D721Med (cell line): ENCODE results near the gene ASCL1.

Experiments
- DNase-seq: peaks from one replicate; pipeline ENCODE4 v3.0.0; 2011; ENCODE audit warnings: low spot score; ENCODE audit not compliant: insufficient read length
- FAIRE-seq: peaks from 2 replicates; lab custom pipeline; 2011; peaks lifted over from hg19 to GRCh38; lab: Jason Lieb, UNC
- TF ChIP-seq, protein P1 (sequence below): IDR thresholded peaks from 2 replicates; pipeline ENCODE4 v1.5.1; 2012; ENCODE audit warnings: mild to moderate bottlenecking, control low read depth; ENCODE audit not compliant: insufficient read depth; ENCODE audit errors: missing control alignments

Gene ASCL1

DNA sequence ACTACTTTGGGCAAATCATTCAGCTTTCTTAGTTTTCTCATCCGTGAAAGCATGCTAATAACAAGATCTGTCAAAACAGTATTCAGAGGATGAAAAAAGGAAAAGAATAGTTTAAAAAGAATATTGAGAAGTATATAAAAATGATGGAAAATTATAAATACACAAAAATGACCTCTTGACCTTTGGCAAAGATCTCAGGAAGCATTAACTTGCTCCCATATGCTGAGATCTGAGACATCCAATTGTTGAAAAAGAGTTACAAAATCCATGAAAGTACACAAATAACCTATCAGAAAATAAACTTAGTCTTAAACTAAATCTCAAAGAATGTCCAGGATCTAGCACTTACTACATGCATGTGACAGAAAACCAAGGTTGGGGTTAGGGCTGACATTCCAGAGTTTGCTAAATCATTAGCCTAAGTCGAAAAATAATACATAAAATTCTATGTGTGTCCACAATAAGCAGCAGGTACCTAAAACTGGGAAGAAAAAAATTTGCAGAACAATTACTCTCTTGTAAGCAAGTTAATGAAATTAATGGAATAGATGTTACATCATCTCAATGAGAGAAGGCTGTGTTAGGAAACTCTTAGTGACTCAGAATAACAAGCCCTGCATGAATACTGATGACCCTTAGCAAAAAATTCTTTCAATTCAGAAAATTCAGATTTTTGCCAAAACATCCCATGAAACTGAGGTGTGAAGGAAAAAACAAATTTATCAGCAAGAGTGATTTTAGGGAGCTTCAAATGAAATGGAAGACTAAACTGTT, 43.8 kb upstream of the ASCL1 start:
- DNase-seq: no peak
- TF ChIP-seq, protein P1, sequence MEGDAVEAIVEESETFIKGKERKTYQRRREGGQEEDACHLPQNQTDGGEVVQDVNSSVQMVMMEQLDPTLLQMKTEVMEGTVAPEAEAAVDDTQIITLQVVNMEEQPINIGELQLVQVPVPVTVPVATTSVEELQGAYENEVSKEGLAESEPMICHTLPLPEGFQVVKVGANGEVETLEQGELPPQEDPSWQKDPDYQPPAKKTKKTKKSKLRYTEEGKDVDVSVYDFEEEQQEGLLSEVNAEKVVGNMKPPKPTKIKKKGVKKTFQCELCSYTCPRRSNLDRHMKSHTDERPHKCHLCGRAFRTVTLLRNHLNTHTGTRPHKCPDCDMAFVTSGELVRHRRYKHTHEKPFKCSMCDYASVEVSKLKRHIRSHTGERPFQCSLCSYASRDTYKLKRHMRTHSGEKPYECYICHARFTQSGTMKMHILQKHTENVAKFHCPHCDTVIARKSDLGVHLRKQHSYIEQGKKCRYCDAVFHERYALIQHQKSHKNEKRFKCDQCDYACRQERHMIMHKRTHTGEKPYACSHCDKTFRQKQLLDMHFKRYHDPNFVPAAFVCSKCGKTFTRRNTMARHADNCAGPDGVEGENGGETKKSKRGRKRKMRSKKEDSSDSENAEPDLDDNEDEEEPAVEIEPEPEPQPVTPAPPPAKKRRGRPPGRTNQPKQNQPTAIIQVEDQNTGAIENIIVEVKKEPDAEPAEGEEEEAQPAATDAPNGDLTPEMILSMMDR: no peak
- FAIRE-seq: no peak

DNA sequence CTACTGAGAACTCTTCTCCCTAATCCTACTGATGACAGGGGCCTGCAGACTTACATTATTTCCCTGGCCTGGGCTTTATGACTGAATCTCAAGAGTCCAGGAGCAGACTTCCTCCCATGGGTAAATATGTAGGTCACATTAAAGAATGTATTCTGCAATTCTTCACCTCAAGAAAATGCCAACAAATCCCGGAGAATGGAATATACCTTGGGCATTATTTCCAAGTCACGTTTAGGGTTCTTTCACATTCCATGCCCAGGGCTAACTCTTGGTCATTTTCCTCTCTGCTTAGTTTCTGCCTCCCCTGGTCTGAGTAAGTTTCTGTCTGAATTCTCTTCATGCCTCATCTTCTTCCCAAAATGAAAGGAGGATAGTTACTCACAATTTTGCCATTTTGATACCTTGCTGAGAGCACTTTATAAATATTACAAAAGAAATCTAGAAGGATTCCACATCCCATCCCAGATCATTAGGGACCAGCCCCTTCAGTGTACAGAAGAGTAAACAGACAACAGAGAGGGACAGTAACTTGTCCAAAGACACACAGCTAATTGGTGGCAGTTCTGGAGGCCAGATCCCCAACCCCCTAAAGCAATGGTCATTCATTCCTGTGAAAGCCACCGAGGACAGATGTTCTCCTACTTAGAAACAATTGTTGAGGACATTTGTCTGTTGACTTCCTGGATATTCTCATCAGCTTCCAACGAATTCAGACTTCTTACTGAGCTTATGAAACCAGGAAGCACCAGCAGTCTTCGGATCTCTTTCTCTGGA, 41.0 kb upstream of the ASCL1 start:
- DNase-seq (no peak), FAIRE-seq (no peak)
- TF ChIP-seq, protein P1: no peak

DNA sequence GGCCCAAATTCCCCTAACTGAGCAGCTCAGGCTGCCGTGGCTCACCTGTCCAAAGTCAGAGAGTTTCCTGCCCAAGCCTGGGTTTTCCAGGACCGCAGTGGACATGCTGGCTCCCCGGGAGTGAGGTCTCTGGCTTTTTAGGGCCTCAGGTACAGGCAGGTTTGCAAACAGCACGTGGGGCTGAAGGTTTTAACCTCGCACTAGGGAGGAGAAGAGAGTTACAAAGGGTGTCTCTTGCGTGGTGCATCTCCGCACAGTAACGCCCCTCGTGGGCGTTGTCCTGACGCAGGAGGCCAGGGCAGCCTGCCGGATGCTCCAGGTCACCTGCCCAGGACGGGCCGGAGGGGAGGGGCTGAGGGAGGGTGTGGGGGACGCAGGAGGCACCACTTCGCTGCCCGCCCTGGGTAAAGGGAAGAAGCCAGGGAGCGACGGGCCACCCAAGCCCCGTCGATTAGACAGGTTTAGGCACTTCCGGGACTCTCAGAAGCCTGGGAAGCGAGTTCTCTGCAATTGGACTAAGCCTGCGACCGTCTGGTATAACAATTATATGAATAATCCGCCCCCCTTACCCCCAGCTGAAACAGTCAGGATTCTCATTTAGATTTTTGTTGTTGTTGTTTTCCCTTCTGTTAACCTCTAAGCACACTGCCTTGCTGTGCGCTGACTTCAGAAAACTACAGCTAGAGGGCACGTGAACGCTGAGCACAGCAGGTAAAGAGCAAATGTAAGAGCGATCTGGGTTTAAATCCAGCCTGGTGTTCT, 40.3 kb upstream of the ASCL1 start, which contains the start of gene PAH:
PAH (minus strand) TSS at position 219 of the 762 bp plus-strand sequence; CDS start at position 105, 114 bp downstream.
- no peak for DNase-seq
- TF ChIP-seq, protein P1: no peak
- no peak for FAIRE-seq

DNA sequence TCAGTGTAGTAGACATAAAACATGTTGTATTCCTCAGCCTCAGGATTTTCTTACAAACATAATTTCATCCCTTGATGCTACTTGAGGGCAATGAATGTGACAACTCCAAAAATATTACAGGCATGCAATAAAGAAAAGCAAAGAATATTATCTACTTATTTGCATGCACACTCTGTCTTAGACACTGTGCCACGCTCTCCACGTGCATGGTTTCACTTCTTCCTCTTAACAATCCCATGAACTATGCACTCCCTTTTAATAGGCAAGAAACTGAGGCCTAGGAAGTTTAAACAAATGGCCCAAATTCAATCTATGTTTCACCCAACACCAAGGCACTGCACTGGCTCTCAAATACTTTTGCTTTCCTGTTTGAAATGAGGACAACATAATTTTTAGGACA, 38.6 kb upstream of the ASCL1 start:
- DNase-seq: no peak
- TF ChIP-seq, protein P1: no peak
- FAIRE-seq: no peak

DNA sequence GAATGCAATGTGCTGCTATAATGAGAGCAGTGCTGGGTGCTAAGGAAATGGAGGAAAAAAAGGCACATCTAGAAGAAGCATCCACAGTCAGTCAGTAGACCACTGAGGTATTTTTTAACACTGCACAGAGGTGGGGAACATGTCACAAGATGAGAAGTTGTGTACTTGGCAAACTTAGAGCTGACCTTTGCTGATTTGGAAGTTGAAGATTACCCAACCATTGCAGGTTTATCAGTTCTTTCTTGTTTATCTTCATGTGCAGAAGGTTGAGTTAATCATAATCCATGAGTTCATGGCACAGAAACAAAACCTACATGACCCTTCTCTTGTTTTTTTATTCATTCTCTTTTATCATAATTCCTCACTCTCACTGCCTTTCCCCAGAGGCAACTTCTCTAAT, 37.2 kb upstream of the ASCL1 start:
- FAIRE-seq (no peak), DNase-seq (no peak)
- TF ChIP-seq, protein P1: no peak

DNA sequence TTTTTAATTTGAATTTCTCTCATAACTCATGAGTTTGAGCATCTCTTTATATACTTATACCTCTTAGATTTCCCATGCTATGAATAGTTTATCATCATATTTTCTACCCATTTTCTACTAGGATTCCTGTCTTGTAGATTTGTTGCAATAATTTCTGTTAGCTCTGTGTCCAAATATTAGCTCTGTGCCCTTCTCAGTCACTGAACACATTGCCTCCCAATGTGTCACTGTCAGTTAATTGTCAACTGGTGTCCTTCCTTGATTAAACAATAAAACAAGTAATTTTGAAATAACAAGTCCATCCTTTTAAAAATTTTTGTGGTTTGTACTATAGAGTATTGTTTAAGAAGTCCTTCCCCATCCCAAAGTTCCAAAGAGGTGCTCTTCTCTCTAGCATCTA, 36.2 kb upstream of the ASCL1 start:
- FAIRE-seq: no peak
- no peak for DNase-seq
- TF ChIP-seq, protein P1: no peak
